ENCODE results near the gene CDC14B. TPM values are rescaled to one million over a fixed set of nuclear protein-coding genes. Genes with fewer than 3 reads are reported as not detected.

The CDC14B gene
- total RNA-seq, 4 donors from 2014 or later, result 45.9 to 59.8 (median 47.2) TPM

GRCh38 chr9:96599298-96599697 is 20.3 kb downstream of the CDC14B start:
- no peak for TF ChIP-seq CTCF (IDR thresholded peaks at IDR 0.05; ENCODE audit: low read depth)

GRCh38 chr9:96596601-96597111 is 23.0 kb downstream of the CDC14B start:
- no peak for TF ChIP-seq CTCF (IDR thresholded peaks at IDR 0.05; ENCODE audit: low read depth)

GRCh38 chr9:96587338-96588315 is 32.0 kb downstream of the CDC14B start:
- TF ChIP-seq CTCF (IDR thresholded peaks at IDR 0.05; ENCODE audit: low read depth), result no peak

GRCh38 chr9:96585426-96585825 is 34.2 kb downstream of the CDC14B start:
- TF ChIP-seq CTCF (IDR thresholded peaks at IDR 0.05; ENCODE audit: low read depth), result no peak

GRCh38 chr9:96581786-96582185 is 37.9 kb downstream of the CDC14B start:
- TF ChIP-seq CTCF (IDR thresholded peaks at IDR 0.05; ENCODE audit: low read depth), result no peak

- no peak for TF ChIP-seq CTCF (IDR thresholded peaks at IDR 0.05; ENCODE audit: low read depth)
Measured at GRCh38 chr9:96581301-96581700, 38.3 kb downstream of the CDC14B start.

- TF ChIP-seq CTCF (IDR thresholded peaks at IDR 0.05; ENCODE audit: low read depth), result no peak
Measured at GRCh38 chr9:96574931-96575351, 44.7 kb downstream of the CDC14B start.
